ENCODE data around the gene PAX5. TPM values are rescaled to one million over a fixed set of nuclear protein-coding genes. Genes with fewer than 3 reads are reported as not detected.

The PAX5 gene
- polyA plus RNA-seq, 4 donors, result under 0.01 to 1.1 (median 0.22) TPM; not detected in 1

GRCh38 chr9:37029776-37030610 is 4.1 kb downstream of the PAX5 start:
- no peak overlapping the region for H3K4me3 ChIP-seq (ENCODE audit: low read depth in 1 of 3, low read length in 3 of 3)
- 4 to 6% (median 5%) methylated on average over 53 of the region's 53 CpGs for WGBS, 3 donors
- peaks cover 0 to 6% of the 10 kb centered on the region in 2 donors for H3K9me3 ChIP-seq (ENCODE audit: control insufficient read depth in 2 of 2, insufficient read depth in 1 of 2, low read depth in 1 of 2, low read length in 1 of 2)
- H3K27me3 ChIP-seq (ENCODE audit: control insufficient read depth in 3 of 3, insufficient read depth in 3 of 3, low read length in 3 of 3), result peaks cover 10 to 97% (median 83%) of the 10 kb centered on the region in 3 donors
- FAIRE-seq, result no peak
- no peaks in the 10 kb centered on the region for H3K36me3 ChIP-seq (ENCODE audit: control insufficient read depth in 3 of 3, insufficient read depth in 2 of 3, low read depth in 1 of 3, low read length in 3 of 3)
- H3K4me1 ChIP-seq (ENCODE audit: control insufficient read depth in 3 of 3, insufficient read depth in 2 of 3, low read depth in 1 of 3, low read length in 2 of 3), result peaks cover 2 to 25% (median 17%) of the 10 kb centered on the region in 3 donors
- H3K27ac ChIP-seq (ENCODE audit: low read depth in 1 of 3, low read length in 2 of 3), result no peak overlapping the region
- DNase-seq, result no peak

- H3K4me1 ChIP-seq (ENCODE audit: control insufficient read depth in 3 of 3, insufficient read depth in 2 of 3, low read depth in 1 of 3, low read length in 2 of 3), result peaks cover 2 to 22% (median 17%) of the 10 kb centered on the region in 3 donors
Observed at GRCh38 chr9:37029304-37029775, 4.7 kb downstream of the PAX5 start.

GRCh38 chr9:37028420-37029031 is 5.5 kb downstream of the PAX5 start:
- Histone ChIP-seq H3K36me3 (ENCODE audit: control insufficient read depth in 3 of 3, insufficient read depth in 2 of 3, low read depth in 1 of 3, low read length in 3 of 3) (no peaks in the 10 kb centered on the region), H3K4me3 (ENCODE audit: low read depth in 1 of 3, low read length in 3 of 3) (no peak overlapping the region), H3K9me3 (ENCODE audit: control insufficient read depth in 2 of 2, insufficient read depth in 1 of 2, low read depth in 1 of 2, low read length in 1 of 2) (peaks cover 0 to 6% of the 10 kb centered on the region in 2 donors), H3K4me1 (ENCODE audit: control insufficient read depth in 3 of 3, insufficient read depth in 2 of 3, low read depth in 1 of 3, low read length in 2 of 3) (peaks cover 2 to 21% (median 17%) of the 10 kb centered on the region in 3 donors), H3K27ac (ENCODE audit: low read depth in 1 of 3, low read length in 2 of 3) (no peak overlapping the region), H3K27me3 (ENCODE audit: control insufficient read depth in 3 of 3, insufficient read depth in 3 of 3, low read length in 3 of 3) (peaks cover 10 to 97% (median 85%) of the 10 kb centered on the region in 3 donors)
- no peak for DNase-seq
- FAIRE-seq, result no peak
- 11 to 21% (median 20%) methylated on average over 22 of the region's 22 CpGs for WGBS, 3 donors

More at GRCh38 chr9:37029304-37029775, 4.7 kb downstream of the PAX5 start:
- no peak overlapping the region for H3K27ac ChIP-seq (ENCODE audit: low read depth in 1 of 3, low read length in 2 of 3)
- H3K4me3 ChIP-seq (ENCODE audit: low read depth in 1 of 3, low read length in 3 of 3), result no peak overlapping the region
- DNase-seq (no peak), FAIRE-seq (no peak)
- peaks cover 0 to 6% of the 10 kb centered on the region in 2 donors for H3K9me3 ChIP-seq (ENCODE audit: control insufficient read depth in 2 of 2, insufficient read depth in 1 of 2, low read depth in 1 of 2, low read length in 1 of 2)
- peaks cover 10 to 97% (median 83%) of the 10 kb centered on the region in 3 donors for H3K27me3 ChIP-seq (ENCODE audit: control insufficient read depth in 3 of 3, insufficient read depth in 3 of 3, low read length in 3 of 3)
- 3 to 6% (median 5%) methylated on average over 23 of the region's 23 CpGs for WGBS, 3 donors
- no peaks in the 10 kb centered on the region for H3K36me3 ChIP-seq (ENCODE audit: control insufficient read depth in 3 of 3, insufficient read depth in 2 of 3, low read depth in 1 of 3, low read length in 3 of 3)

- WGBS, 3 donors, result 1 to 4% (median 2%) methylated on average over 48 to 58 of the region's 58 CpGs
- H3K4me1 ChIP-seq (ENCODE audit: control insufficient read depth in 3 of 3, insufficient read depth in 2 of 3, low read depth in 1 of 3, low read length in 2 of 3), result peaks cover 2 to 21% (median 17%) of the 10 kb centered on the region in 3 donors
- no peak for FAIRE-seq
Observed at GRCh38 chr9:37027582-37028419, 6.3 kb downstream of the PAX5 start.

GRCh38 chr9:37026931-37027581 is 7.0 kb downstream of the PAX5 start:
- peaks cover 0 to 6% of the 10 kb centered on the region in 2 donors for H3K9me3 ChIP-seq (ENCODE audit: control insufficient read depth in 2 of 2, insufficient read depth in 1 of 2, low read depth in 1 of 2, low read length in 1 of 2)
- H3K27ac ChIP-seq (ENCODE audit: low read depth in 1 of 3, low read length in 2 of 3), result no peak overlapping the region
- H3K4me3 ChIP-seq (ENCODE audit: low read depth in 1 of 3, low read length in 3 of 3), result peak overlapping the region in 2 of 3 donors; percentile 19 to 32
- peaks cover 10 to 98% (median 81%) of the 10 kb centered on the region in 3 donors for H3K27me3 ChIP-seq (ENCODE audit: control insufficient read depth in 3 of 3, insufficient read depth in 3 of 3, low read length in 3 of 3)
- peaks cover 2 to 21% (median 17%) of the 10 kb centered on the region in 3 donors for H3K4me1 ChIP-seq (ENCODE audit: control insufficient read depth in 3 of 3, insufficient read depth in 2 of 3, low read depth in 1 of 3, low read length in 2 of 3)
- H3K36me3 ChIP-seq (ENCODE audit: control insufficient read depth in 3 of 3, insufficient read depth in 2 of 3, low read depth in 1 of 3, low read length in 3 of 3), result no peaks in the 10 kb centered on the region
- FAIRE-seq (no peak), DNase-seq (no peak)
- 2 to 6% (median 5%) methylated on average over 48 to 56 of the region's 56 CpGs for WGBS, 3 donors

More at GRCh38 chr9:37027582-37028419, 6.3 kb downstream of the PAX5 start:
- Histone ChIP-seq H3K9me3 (ENCODE audit: control insufficient read depth in 2 of 2, insufficient read depth in 1 of 2, low read depth in 1 of 2, low read length in 1 of 2) (peaks cover 0 to 6% of the 10 kb centered on the region in 2 donors), H3K4me3 (ENCODE audit: low read depth in 1 of 3, low read length in 3 of 3) (peak overlapping the region in 1 of 3 donors; percentile 19), H3K27me3 (ENCODE audit: control insufficient read depth in 3 of 3, insufficient read depth in 3 of 3, low read length in 3 of 3) (peaks cover 10 to 98% (median 85%) of the 10 kb centered on the region in 3 donors), H3K27ac (ENCODE audit: low read depth in 1 of 3, low read length in 2 of 3) (no peak overlapping the region), H3K36me3 (ENCODE audit: control insufficient read depth in 3 of 3, insufficient read depth in 2 of 3, low read depth in 1 of 3, low read length in 3 of 3) (no peaks in the 10 kb centered on the region)
- DNase-seq, result peak; percentile 81 to 96

- 4 to 9% (median 9%) methylated on average over 59 to 62 of the region's 62 CpGs for WGBS, 3 donors
- H3K36me3 ChIP-seq (ENCODE audit: control insufficient read depth in 3 of 3, insufficient read depth in 2 of 3, low read depth in 1 of 3, low read length in 3 of 3), result no peaks in the 10 kb centered on the region
- H3K27me3 ChIP-seq (ENCODE audit: control insufficient read depth in 3 of 3, insufficient read depth in 3 of 3, low read length in 3 of 3), result peaks cover 10 to 97% (median 76%) of the 10 kb centered on the region in 3 donors
- H3K9me3 ChIP-seq (ENCODE audit: control insufficient read depth in 2 of 2, insufficient read depth in 1 of 2, low read depth in 1 of 2, low read length in 1 of 2), result peaks cover 0 to 4% of the 10 kb centered on the region in 2 donors
- no peak overlapping the region for H3K27ac ChIP-seq (ENCODE audit: low read depth in 1 of 3, low read length in 2 of 3)
- H3K4me1 ChIP-seq (ENCODE audit: control insufficient read depth in 3 of 3, insufficient read depth in 2 of 3, low read depth in 1 of 3, low read length in 2 of 3), result peaks cover 2 to 21% (median 17%) of the 10 kb centered on the region in 3 donors
- peak overlapping the region in 2 of 3 donors; percentile 14 to 32 for H3K4me3 ChIP-seq (ENCODE audit: low read depth in 1 of 3, low read length in 3 of 3)
- peak in 1 of 2 donors; percentile 11 for DNase-seq
- FAIRE-seq, result no peak
Observed at GRCh38 chr9:37026113-37026930, 7.7 kb downstream of the PAX5 start.

- FAIRE-seq (no peak), DNase-seq (no peak)
- Histone ChIP-seq H3K27me3 (ENCODE audit: control insufficient read depth in 3 of 3, insufficient read depth in 3 of 3, low read length in 3 of 3) (peaks cover 10 to 94% (median 74%) of the 10 kb centered on the region in 3 donors), H3K36me3 (ENCODE audit: control insufficient read depth in 3 of 3, insufficient read depth in 2 of 3, low read depth in 1 of 3, low read length in 3 of 3) (no peaks in the 10 kb centered on the region), H3K9me3 (ENCODE audit: control insufficient read depth in 2 of 2, insufficient read depth in 1 of 2, low read depth in 1 of 2, low read length in 1 of 2) (peaks cover 0 to 4% of the 10 kb centered on the region in 2 donors), H3K4me1 (ENCODE audit: control insufficient read depth in 3 of 3, insufficient read depth in 2 of 3, low read depth in 1 of 3, low read length in 2 of 3) (peaks cover 2 to 21% (median 17%) of the 10 kb centered on the region in 3 donors), H3K27ac (ENCODE audit: low read depth in 1 of 3, low read length in 2 of 3) (no peak overlapping the region), H3K4me3 (ENCODE audit: low read depth in 1 of 3, low read length in 3 of 3) (peak overlapping the region in 1 of 3 donors; percentile 28)
- WGBS, 3 donors, result 2 to 7% (median 7%) methylated on average over 9 of the region's 9 CpGs
Observed at GRCh38 chr9:37025823-37026112, 8.3 kb downstream of the PAX5 start.
